Right renal cortex interstitium (tissue), 3 donors: Measurements from ENCODE around the gene UQCRC1. TPM values are rescaled to one million over a fixed set of nuclear protein-coding genes. Genes with fewer than 3 reads are reported as not detected.

Experiments
- DNase-seq, 3 donors: peaks; one replicate each; pipeline ENCODE4 v3.0.0-alpha.2; 2013; ENCODE audit warnings: low read depth in 3 of 3, low spot score in 2 of 3
- polyA plus RNA-seq, 3 donors: library from polyadenylated mRNA; unstranded; fragments of 120-200 nt; gene quantifications; one replicate each; pipeline ENCODE4 v1.2.1, GENCODE V29; 2013; ENCODE audit not compliant: insufficient read length in 3 of 3

The UQCRC1 gene
- polyA plus RNA-seq, 3 donors, result 294 to 321 (median 294) TPM

DNA sequence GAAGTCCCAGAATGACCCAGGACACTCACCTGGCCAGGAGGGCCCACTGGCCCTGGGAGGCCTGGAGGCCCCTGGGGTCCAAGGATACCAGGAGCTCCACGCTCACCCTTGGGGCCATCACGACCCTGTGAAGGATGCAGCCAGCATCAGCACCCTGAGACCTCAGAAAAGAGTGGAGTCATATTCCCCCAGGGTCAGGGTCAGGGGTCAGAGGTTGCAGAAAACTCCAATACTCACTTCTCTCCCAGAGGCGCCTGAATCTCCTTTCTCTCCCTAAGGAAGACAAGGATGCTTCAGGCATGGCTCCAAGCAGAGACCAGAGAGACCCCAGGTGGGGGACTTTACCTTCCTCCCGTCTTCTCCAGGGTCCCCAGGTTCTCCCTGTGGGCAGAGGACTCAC is 32.8 kb downstream of the UQCRC1 start:
- no peak for DNase-seq

- no peak for DNase-seq
Observed at GRCh38 chr3:48575366-48575765, 34.1 kb downstream of the UQCRC1 start.

GRCh38 chr3:48573973-48574585 is 35.4 kb downstream of the UQCRC1 start:
- no peak for DNase-seq

DNA sequence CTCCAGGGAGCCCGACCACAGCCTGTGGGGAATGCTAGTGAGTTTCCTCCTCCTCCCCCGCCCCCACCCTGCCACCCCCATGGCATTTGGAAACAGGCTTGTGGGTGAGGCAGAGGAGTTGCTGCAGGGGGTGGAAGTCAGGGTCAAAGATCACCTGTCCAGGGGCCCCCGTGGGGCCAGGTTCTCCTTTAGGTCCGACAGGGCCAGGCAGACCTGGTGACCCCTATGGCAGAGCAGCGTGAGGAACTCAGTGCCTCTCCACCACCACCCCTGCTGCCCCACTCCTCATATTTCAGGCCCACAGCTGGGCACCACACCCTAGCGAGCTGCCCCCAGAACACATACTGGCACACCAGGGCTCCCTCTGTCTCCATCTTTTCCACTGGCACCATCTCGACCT is 36.9 kb downstream of the UQCRC1 start:
- no peak for DNase-seq

GRCh38 chr3:48571938-48572337 is 37.5 kb downstream of the UQCRC1 start:
- DNase-seq, result no peak

GRCh38 chr3:48569808-48570450 is 39.5 kb downstream of the UQCRC1 start:
- DNase-seq, result no peak

DNA sequence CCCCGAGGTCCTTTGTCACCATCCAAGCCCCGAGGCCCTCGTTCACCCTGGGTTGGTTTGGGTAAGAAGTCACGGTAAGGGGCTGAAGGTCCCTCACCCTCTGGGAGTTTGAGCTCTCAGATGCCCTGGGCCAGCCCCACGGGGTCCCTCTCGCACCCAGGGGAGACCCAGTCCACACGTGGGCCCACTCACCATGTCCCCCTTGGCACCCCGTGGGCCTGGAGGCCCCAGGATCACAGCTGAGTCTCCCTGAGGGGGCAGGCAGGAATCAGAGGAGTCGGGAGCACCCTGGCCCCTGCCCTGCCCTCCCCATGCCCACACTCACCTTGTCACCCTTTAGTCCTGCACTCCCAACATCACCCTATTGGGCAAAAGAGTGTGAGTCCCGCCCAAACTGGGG is 40.0 kb downstream of the UQCRC1 start:
- no peak for DNase-seq

GRCh38 chr3:48568476-48568875 is 41.0 kb downstream of the UQCRC1 start:
- DNase-seq, result no peak

- DNase-seq, result no peak
Observed at GRCh38 chr3:48567500-48567899, 41.9 kb downstream of the UQCRC1 start.

- no peak for DNase-seq
Observed at GRCh38 chr3:48567090-48567489, 42.4 kb downstream of the UQCRC1 start.

GRCh38 chr3:48566401-48566760 is 43.1 kb downstream of the UQCRC1 start:
- DNase-seq, result no peak

- no peak for DNase-seq
Observed at GRCh38 chr3:48565591-48566400, 43.6 kb downstream of the UQCRC1 start.

- DNase-seq, result no peak
Observed at GRCh38 chr3:48565186-48565585, 44.3 kb downstream of the UQCRC1 start.

GRCh38 chr3:48564667-48565066 is 44.8 kb downstream of the UQCRC1 start:
- DNase-seq, result no peak

DNA sequence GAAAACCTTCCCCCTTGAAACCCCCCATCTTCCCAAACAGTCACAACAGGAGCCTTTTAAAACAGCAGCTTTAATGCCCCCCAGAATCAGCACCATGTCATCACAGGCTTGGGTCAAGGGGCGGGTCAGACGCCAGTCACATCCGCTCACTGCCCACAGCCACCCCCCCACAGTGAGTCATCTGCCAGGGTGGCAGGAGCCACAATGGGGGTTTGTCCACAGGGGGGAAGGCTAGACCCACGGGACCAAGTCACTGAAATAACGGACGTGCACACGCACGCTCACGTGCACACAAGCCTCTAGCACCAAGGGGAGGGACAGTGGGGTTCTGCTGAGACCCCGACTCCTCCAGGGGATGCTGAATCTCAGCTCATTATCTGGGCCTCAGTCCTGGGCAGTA is 45.4 kb downstream of the UQCRC1 start:
- no peak for DNase-seq

DNA sequence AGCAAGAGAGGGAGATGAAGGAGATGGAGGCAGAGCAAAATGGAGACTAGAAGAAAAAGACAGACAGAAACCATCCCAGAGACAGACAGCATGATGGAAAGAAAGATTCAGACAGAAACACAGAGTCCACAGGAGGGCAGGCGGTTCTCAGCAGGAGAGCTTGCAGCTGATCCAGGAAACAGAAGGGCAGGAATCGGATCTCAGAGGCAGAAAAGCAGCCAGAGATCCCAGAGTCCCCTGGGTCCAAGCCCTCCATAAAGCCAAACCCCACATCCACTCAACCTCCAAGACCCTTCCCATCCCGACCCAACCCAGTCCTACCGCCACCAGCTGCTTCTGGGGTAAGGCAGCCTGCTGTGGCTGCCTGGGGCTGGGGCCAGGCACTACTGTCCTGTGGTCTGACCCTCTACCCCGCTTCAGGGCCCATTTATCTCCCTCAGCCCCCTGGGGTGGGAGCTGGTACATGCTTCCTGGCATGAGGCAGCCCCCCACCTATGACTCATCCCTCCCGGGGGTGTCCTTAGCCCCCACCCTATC is 46.0 kb downstream of the UQCRC1 start, which contains the start of gene UCN2:
Gene UCN2 (minus strand): TSS at position 400 of the 537 bp plus-strand sequence. CDS start 657 bp downstream, outside the sequence.
- DNase-seq, result no peak

DNA sequence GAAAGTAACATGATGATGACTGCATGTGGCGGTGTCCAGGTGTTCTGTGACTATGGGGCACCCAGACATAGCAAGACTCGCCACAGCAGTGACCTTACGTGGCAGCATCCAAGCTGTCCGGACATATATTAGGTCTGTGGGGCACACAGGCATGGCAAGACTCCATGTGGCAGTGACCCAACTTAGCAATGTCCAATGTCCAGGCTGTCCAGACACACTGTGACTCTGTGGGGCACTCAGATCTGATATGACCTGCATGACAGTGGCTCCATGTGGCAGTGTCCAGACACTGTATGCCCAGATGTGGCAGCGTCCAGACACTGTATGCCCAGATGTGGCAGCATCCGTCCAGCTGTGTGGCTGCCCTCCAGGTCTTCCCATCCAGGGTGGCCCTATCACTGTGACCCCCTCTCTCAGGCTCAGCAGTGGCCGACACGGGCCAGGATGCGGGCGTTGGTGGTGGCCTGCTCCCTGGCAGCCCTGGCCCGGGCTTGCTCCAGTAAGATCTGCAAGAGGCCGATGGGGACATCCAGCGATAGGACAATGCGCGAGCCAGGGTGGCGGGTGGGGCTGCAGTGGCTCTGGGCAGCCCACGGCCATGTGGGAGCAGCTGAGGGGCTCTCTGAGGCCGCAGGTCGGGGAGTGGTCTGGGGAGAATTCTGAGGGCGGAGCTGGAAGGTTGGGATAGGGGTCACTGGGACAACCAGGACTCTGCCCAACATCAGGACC is 46.9 kb downstream of the UQCRC1 start:
- DNase-seq, result no peak

DNA sequence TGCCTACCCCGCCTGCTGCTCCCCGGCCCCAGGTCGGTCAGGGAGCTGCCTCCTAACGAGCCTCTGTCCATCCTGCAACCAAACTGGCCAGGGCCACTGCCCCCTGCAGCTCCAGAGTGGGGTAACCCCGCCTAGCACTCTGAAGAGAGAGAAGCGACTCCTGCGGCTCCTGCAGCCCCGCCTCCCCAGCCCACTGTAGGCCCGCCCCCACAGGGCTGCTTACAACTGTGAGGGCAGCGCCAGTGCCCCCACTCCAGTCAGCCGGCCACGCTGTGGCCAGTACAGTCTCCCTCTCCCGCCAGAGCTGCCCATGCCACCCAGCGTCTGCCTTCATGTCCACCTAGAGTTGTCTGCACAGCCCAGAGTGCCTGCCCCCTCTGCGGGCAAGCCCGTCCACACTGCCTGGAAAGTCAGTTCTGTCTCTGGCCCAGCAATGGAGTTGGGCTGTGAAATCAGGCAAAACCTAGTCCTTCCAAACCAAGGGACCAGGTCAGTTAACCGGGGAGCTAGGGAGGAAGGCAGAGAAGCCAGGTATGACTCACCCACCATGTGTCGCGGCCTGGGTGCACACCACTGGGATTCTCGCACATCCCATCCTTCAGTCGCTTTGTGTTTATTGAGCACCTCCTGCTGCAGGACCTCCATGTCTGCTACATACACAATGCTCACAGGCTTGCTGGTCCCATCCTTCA is 48.3 kb downstream of the UQCRC1 start:
- DNase-seq, result no peak

- no peak for DNase-seq
Observed at GRCh38 chr3:48560648-48561018, 48.8 kb downstream of the UQCRC1 start.

DNA sequence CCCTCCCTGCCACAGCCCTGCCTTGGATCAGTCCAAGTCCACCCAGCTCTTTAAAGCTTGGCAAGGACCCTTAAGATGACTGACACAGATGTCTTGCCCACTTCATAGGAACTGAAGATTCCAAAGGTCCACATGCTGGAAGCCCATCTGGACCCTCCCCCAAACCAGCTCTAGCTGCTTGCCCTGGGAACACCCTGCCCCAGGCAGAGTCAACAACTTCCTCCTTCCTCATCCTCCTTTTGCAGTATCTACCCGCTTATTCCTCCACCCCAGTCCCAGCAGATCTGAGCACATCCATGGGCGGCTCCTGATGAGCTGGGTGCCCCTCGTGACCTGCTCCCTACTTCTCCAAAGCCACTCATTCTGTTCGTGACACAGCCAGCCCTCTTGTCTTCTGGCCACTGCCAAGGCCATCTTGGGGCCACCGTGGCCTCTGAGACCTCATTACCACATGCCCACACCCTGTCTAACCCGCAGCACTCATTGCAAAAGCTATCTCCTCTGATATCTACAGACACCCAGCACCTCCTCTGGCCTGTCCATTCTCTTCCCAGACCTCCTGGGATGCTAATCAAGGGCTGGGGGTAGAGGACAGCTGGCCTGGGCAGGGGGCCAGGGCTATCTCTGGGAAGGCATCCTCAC is 50.8 kb downstream of the UQCRC1 start:
- DNase-seq, result no peak
